RCC 7860 (cell line): ENCODE measurements around the gene STRBP.

Experiments
- DNase-seq: peaks from one replicate; pipeline ENCODE4 v3.0.0-alpha.2; 2015; ENCODE audit warnings: low spot score
- FAIRE-seq: peaks from 2 replicates; lab custom pipeline; 2012; peaks lifted over from hg19 to GRCh38; lab: Jason Lieb, UNC

STRBP gene

DNA sequence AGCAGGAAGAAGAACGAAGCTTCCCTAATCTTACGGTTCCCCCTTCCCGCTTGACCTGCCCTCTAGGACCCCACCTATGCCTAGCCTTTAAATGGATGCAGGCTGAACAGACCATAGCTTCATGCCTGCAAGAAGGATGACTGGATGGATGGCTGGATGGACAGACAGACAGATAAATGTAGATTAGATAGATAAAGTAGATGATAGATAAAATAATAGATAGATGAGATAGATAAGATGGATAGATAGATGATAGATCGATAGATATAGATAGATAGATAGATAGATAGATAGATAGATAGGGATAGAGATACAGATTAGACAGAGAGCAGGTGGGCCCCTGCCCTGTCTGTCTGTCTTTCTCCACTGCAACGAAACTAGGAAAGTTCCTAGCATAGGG is 162.9 kb downstream of the STRBP start:
- DNase-seq (no peak), FAIRE-seq (no peak)

DNA sequence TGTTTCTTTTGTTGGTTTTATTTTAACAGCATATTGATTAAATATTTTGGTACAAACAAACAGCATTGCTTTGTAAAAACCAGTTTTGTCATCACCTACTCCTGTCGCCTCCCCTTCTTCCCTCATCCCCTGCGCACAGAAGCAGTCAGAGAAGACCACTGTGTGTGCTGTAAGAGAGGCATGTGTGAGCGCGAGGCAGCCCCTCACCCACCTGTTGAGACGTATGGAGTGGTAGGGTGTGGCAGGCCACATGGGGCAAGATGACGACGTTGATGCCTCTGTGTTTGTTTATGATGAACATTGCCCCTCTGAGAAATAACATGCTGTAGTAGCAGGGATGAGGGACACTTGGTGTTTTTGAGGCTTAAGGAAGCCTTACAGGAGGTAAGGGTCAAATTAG is 163.6 kb downstream of the STRBP start:
- FAIRE-seq (no peak), DNase-seq (no peak)

DNA sequence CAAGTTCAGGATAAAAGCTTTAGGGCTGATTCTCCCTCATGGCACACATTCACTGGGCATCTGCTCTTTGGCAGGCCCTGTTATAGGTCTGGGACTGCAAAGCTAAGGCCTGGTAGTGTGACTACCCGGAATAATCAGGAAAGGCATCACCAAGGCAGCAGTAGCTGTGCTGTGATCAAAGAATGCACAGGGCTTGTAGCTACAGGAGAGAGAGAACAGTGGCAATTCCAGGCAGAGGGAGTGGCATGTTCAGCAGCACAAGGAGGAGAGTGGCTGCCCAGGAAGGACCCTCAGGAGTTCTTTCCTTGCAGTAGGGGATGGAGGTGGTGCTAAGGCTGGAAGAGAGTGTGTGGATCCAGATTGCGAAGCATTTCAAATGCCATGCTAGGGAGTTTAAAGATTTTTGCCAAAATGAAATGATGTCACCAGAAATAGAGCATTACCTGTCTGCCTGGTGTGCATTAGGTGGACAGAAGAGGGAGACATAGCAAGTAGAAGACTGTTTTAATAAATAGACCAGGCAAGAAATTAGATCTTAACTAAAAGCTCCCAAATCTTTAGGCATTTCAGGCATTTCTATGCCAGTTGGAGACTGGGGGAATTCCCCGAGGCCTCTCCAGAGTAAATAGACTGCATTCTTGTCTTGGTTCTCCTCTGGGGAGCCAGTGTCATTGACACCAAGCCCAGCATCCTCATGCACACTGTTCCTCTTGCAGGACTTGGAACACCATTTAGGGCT is 165.8 kb downstream of the STRBP start:
- FAIRE-seq (no peak), DNase-seq (no peak)

DNA sequence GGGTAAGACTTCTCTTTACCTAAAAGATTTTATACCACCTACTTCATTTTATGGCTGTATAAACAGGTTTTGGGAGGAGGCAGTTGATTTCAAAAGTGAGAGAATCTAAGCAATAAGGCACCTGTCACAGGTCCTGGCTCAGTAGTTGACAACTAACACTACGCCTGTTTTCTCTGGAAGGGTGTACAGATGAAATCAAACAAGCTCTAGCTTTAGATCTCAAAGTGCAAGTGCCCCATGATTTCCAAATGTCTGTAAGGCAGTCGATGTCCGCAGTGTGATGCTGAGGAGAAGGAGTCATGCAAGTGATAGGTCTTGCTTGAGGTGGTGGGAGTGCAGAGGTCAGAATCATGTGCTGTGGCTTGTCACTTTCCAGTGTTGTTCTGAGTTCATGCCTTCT is 168.8 kb downstream of the STRBP start:
- DNase-seq: no peak
- no peak for FAIRE-seq

DNA sequence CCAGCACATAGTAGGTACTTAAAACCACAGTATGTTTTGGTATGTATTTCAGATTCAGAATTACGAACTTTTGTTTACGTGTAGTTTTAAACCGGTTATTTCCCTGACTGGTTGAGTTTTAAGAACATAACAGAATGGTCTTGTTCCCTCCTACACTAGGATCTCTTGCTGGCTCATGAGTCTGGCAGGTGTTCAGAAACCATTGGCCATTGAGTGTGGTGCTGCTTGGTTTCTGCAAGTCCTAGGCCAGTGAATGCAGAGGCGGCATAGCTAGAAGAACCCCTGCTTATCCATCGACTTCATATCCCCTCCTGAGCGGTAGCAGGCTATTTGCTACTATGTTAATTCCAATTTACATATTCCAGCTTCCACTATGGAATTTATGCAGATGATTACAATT is 169.3 kb downstream of the STRBP start:
- FAIRE-seq (no peak), DNase-seq (no peak)

DNA sequence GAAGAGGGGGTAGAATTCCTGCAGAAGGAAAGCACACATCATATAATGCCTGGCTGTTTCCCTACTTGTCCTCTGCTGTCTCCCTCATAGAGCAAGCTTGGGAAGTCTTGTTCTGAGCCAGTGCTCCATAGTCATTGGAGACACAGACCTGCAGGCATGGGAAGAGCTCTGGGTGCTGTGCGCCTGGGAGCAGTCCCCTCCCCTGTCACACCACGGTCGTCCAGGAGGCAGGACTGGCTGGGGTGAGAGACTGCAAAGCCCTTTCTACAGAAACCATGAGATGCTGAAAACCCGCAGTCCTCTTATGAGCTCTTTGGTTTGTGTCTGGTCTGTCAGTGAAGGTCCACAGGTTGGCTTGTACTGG is 170.3 kb downstream of the STRBP start:
- DNase-seq (no peak), FAIRE-seq (no peak)

DNA sequence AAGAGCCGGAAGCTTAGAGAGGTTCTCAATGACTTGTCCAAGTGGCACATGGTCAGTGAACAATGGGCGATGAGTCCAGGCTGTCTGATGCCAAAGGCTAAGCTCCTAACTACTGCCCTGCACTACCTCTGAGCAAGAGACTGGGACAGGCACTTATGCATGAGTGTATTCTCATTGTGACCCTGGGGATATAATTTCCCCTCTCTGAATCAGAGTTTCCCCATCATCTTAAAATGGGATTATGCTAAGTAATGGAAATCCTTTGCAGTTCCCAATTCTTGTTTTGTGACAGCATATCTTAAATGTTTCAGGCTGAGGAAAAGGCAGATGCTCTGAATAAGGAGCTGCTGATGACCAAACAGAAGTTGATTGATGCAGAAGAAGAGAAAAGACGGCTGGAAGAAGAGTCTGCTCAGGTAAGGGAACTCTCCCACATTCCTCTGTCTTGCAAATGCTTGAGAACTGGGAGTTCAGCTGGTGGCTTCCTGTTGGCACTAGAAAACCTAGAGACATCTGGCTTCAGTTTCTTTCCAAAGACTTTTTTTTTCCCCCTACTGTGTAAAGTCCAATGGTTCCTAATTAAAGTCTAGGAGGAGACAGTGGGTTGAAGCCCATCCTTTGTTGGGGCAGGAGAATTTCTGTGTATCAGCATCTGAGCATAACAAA is 170.8 kb downstream of the STRBP start:
- DNase-seq: no peak
- FAIRE-seq: no peak

DNA sequence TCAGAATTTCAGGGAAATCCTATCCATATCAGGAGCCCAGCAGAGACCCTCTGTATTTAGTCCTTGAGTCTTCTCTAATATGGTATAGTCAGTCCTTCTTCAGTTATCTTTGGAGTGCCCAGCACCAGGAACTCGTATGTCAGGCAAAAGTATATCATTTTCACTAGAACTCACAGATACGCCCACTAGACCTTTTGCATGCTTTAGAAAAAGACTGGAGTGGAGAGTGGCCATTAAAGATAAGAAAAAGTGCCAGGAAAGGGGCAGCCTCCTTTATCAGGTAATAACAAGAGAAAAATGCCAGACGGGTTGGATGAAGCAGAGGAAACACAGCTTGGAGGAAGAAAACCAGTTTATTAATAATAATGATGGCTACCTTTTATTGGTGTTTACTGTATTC is 171.4 kb downstream of the STRBP start:
- FAIRE-seq (no peak), DNase-seq (no peak)

DNA sequence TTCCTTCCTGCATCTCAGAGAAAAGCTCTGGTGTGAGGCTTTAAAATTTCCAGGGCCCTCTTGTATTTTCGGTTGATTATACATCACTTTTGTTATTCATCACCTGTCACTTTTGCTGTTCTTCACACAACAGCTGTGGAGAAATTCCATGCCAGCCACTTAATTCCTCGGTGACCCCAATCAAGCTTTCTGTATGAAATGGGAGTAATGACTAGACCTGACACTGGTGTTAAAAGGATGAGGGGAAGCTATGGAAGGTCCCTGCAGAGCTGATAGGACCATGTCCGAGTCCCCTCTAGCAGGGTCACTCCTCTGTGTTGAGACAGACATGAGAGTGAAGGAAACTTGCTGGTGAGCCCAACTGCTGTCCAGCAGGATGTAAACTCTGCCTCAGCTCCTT is 175.2 kb downstream of the STRBP start:
- DNase-seq: no peak
- no peak for FAIRE-seq

DNA sequence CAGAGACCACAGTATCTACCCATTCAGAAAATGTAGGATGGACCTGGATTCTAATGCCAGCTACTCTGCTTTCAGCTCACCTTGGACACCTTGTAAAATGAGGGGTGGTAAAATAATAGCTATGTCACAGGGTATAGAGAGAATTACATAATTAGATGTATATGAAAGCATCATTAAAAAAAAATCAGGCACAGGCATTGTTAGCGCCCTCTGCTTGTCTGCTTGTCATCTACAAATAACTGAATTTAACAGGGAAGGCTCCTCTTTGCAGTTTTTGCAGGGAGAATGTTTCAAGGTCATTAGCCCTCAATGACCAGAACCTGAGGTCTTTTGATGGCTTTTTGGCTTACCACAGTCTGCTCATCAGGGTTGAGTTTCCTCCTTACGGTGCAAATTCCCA is 176.9 kb downstream of the STRBP start:
- DNase-seq: no peak
- no peak for FAIRE-seq

DNA sequence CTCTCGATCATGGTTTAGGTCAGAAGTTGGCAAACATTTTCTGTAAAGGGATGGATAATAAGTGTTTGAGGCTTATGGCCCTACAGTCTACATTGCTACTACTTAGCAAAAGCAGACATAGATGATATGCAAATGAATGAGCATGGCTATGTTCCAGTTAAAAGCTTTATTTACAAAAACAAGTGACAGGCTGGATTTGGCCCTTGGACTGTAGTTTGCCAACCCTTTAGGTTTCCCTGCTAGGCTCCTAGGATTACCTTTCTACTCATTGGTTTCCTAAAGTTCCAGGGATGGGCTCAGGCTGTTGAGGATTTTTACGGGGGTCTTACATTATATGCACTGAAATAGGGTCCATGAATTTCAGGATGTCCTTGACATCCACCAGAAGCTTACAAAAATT is 177.4 kb downstream of the STRBP start:
- FAIRE-seq (no peak), DNase-seq (no peak)

DNA sequence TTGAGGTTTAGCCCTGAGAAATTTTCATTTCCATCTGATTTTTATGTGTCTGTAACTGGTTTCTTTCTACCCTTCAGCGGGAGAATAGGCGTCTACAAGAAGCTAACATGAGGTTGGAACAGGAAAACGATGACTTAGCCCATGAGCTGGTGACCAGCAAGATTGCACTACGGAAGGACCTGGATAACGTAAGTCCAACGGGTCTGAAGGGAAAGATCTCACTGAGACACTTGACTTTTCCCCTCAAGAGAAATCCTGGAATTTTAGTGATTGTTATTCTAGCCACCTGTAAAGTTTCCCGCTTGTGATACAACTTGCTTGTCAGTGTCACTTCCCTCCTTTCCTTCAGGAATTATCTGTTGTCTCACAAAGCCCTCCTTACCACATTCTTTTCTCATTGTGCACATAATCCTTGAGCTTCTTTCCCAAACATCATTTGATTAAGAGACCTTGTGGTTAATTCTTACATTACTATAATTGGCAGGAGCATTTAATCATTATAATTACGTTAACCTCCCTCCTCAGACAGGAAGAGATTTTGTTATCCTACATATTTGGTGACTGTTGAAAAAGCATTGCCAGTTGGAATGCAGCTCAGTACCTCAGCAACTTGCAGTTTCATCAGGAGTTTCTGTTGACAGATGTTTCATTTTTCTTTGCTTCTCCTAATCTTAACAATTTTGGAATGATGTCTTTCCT is 178.0 kb downstream of the STRBP start:
- no peak for FAIRE-seq
- no peak for DNase-seq

DNA sequence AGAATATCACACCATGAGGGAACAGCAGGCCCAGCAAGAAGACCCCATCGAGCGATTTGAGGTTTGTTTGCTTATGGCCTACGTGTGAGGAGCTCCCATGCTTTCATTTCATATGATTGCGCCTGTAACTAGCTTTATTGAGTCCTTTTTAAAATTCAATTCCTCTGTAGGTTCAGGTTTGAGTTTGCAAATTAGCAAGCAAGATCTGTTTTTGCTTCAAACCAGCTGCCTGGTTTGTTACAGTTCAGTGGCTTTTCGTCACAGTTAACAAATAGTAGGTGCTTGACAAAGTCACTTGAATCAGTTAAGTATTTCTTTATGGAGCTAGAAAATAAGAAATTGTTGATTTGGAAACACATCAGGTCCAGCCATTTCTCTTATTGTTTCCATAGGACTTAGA is 178.6 kb downstream of the STRBP start:
- FAIRE-seq (no peak), DNase-seq (no peak)

DNA sequence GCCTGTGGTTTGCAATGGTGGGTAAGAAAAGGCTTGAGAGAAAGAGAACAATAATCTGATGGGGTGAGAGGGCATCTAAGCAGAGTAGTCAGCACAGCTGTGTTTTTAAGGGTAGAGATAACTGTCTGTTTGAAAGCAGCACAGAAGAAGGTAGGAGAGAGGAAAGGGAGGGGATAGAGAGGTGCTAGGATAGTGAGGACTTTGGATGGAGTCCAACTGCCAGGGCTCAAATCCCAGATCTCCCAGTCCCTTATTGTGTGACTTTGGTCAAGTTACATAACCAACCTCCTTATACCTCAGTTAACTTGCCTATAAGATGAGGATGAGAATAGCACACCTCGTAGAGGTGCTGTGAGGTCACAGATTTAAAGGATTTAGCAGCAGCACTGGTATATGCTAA is 179.3 kb downstream of the STRBP start:
- DNase-seq (no peak), FAIRE-seq (no peak)

DNA sequence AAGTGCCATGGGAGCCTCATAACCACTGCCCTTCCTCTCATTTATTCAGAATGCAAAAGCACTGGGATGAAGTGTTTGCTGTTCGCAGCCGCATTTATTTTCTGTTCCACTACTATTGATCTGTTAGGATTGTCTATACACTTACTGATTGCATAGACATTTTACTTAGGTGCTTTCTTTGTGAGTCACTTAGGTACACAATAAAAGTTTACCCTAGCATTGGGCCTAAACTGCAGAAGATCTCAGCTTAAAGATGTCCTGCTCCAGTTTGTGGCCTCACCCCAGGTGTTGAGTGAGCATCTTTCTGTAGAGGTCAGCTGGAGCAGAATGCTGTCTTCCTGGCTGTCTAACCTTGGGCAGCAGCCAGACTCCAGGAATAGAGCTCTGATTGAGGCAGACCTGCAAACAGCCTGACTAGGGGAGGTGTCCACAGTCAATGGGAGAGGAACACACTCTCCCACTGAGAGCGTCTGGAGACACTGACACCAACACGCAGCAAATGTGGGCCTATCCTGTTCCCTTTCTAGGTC is 181.0 kb downstream of the STRBP start:
- FAIRE-seq (no peak), DNase-seq (no peak)

DNA sequence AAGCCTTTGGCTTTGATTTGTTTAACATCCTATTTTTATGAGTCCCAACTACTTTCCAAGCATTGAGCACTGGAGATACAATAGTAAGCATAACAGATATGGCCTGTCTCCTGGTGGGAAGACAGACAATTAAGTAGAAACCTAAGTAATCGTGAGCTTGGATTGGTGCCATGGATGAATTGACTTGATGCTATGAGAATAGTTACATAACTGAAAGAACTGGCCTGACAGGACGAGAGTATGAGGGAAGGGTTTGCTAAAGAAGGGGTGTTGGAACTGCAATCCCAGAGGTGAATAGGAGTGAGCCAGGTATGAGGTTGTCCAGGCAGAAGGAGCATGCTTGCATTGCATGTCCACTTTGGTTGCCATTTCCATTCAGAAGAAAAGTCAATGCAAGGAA is 182.5 kb downstream of the STRBP start:
- no peak for DNase-seq
- no peak for FAIRE-seq

DNA sequence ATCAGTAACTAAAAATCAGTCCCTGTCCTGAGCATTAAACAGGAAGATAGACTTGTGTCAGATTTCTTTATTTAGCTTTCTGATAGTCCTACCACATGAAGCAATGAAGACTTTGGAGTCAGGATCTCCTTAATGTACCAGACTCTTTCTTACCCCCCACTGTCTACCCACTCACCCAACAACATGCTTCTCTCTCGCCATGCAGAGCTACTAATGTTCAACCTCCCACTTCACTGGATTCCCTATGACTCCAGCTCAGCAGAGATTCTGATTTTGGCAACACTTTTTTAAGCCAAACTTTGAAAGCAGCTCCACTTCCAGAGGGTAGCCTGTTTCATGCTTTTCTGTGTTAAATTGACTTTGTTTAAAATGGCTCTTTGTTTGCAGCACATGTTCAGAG is 184.1 kb downstream of the STRBP start:
- FAIRE-seq (no peak), DNase-seq (no peak)

DNA sequence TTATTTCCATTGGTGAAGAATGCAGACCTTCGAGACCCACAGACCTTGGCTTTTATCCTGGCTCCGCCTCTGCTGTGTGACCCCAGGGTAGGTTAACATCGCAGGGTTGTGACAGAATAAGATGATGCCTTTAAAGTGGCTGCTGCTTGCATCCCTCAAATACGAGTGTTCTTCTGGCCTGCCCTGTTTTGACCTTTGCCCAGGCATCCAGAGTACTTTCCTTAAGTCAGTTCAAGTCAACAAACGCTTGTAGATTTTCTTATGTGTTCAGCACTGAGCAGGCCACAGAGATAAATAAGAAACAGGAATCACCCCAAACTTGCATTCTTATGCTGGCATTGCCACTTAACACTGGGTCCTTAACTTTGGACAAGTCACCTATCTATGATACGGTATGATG is 184.7 kb downstream of the STRBP start:
- no peak for FAIRE-seq

DNA sequence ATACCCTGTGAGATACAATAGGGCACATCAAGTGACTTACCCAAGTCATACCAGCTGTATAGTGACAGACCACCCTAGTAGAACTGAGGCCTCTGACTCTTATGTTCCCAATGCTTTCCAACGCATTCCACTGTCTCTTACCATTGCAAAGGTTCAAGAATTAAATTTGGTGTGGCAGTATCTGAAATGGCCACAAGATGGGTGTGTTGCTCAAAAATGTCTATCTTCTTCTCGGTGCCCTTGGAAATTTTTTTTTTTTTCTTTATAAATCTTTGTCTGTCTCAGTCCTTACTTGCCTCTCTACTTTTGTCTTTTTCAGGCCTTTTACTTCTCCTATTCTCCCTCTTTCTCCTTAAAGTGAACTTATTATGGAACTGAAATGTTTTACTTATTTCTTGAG is 186.6 kb downstream of the STRBP start:
- DNase-seq (peak; percentile 31), FAIRE-seq (peak; percentile 7)

More for the DNA sequence above, 184.7 kb downstream of the STRBP start:
- no peak for DNase-seq

DNA sequence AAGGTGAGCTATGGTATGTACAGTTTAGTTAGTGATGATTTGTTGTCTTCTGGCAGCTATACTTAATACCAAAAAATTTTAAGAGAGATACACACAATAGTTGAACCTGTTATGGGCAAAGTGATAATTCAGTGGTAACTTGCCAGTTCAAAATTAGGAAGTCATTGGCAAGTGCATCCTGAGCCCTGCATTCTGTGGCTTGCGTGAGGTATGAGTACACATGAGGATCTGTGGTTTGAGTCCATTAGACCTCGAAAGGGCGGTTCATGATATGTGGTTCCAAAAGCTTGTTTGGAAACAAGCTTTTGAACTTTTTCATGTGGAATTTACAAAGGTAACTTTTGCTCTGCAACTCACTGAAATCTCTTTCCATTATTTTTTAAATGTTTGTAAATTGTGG is 187.9 kb downstream of the STRBP start:
- DNase-seq: no peak
- FAIRE-seq: no peak

DNA sequence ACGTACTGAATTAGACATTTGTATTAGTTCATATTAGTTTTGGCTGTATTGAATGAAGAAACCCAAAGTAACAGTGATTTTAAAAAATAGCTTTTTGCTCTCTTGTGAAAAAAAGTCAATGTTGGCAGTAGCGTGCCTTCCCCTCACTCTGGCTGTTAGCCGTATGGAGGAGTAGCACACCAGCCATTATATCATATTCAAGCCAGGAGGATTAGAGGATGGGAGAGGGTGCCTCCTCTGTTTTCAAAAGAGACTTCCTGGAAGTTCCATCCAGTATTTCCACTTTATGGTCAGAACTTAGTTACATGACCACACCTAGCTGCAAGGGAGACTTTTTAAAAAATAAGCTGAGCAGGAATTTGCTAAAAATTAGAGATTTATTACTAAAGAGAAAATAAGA is 193.8 kb downstream of the STRBP start:
- DNase-seq: no peak
- FAIRE-seq: no peak

DNA sequence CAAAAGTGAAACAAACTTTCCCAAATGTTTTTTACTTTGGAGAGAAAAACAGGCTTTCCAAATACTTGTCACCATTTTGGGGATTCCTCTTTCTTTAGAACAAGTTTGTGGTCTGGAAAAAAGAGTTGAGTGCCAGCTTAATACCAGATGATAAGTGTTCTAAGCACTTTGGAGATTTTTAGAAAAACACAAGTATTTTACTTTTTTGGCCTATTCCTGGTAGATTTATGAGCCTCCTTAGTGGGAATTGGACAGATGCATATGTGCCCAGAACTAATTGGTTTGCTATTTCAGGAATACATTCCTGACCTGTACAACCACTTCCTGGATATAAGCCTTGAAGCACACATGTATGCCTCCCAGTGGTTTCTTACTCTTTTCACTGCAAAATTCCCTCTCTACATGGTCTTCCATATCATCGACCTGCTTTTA is 194.4 kb downstream of the STRBP start:
- DNase-seq: no peak
- FAIRE-seq: no peak
